ENCODE measurements around the gene AGBL4. TPM values are rescaled to one million over a fixed set of nuclear protein-coding genes. Genes with fewer than 3 reads are reported as not detected.

The AGBL4 gene
- total RNA-seq, 1 experiment from 2014 or later = not detected

- H3K4me1 Mint-ChIP-seq (ENCODE audit: low read depth, unreplicated experiment) = no peaks in the 10 kb centered on the region
- intact Hi-C loops (cut with micrococcal nuclease; ENCODE audit: unreplicated experiment) = no loop called here
Measured at GRCh38 chr1:48681476-48682305, 1342.1 kb downstream of the AGBL4 start.

GRCh38 chr1:48680411-48681035 is 1343.2 kb downstream of the AGBL4 start:
- ChIA-PET CTCF (interaction anchor here (0.9 to 1.4 kb wide), 3 partner anchors 12 to 137 kb away, joined by 4 to 7 read pairs (median 7); no protein-coding TSS in a partner anchor), POLR2A (no interaction called here)
- peak in 1 of 2 experiments; percentile 15 for DNase-seq
- H3K27ac Mint-ChIP-seq (ENCODE audit: unreplicated experiment) = no peak overlapping the region
- H3K4me3 Mint-ChIP-seq (ENCODE audit: unreplicated experiment) = no peak overlapping the region
- Histone ChIP-seq H3K27me3 (replicated peaks; ENCODE audit: control insufficient read depth, insufficient read depth, low read length) (no peaks in the 10 kb centered on the region), H3K4me3 (ENCODE audit: low read depth, low read length) (no peak overlapping the region), H3K9me3 (no peaks in the 10 kb centered on the region), H3K36me3 (ENCODE audit: control insufficient read depth, insufficient read depth, low read length) (no peaks in the 10 kb centered on the region), H3K4me1 (no peaks in the 10 kb centered on the region)
- H3K4me1 Mint-ChIP-seq (ENCODE audit: low read depth, unreplicated experiment) = no peaks in the 10 kb centered on the region
- H3K27me3 Mint-ChIP-seq (ENCODE audit: insufficient read depth, unreplicated experiment) = no peaks in the 10 kb centered on the region
- intact Hi-C loops (cut with micrococcal nuclease; ENCODE audit: unreplicated experiment) = loop anchor here (1.0 kb wide), 1 partner anchor 108 kb away; no protein-coding TSS in a partner anchor
- no peaks in the 10 kb centered on the region for H3K9me3 Mint-ChIP-seq (ENCODE audit: unreplicated experiment)
- TF ChIP-seq CTCF (IDR thresholded peaks at IDR 0.05; ENCODE audit: insufficient read depth in 1 of 2, low read depth in 1 of 2, low read length in 1 of 2, severe bottlenecking in 1 of 2, unreplicated experiment in 1 of 2) = no peak
- H3K36me3 Mint-ChIP-seq (ENCODE audit: insufficient read depth, unreplicated experiment) = no peaks in the 10 kb centered on the region
- no TSS peak for BruUV-seq (replicated peaks)

More at GRCh38 chr1:48681476-48682305, 1342.1 kb downstream of the AGBL4 start:
- no peak overlapping the region for H3K27ac Mint-ChIP-seq (ENCODE audit: unreplicated experiment)
- Histone ChIP-seq H3K27me3 (replicated peaks; ENCODE audit: control insufficient read depth, insufficient read depth, low read length) (no peaks in the 10 kb centered on the region), H3K4me3 (ENCODE audit: low read depth, low read length) (no peak overlapping the region), H3K36me3 (ENCODE audit: control insufficient read depth, insufficient read depth, low read length) (no peaks in the 10 kb centered on the region), H3K9me3 (no peaks in the 10 kb centered on the region), H3K4me1 (no peaks in the 10 kb centered on the region)
- BruUV-seq (replicated peaks) = no TSS peak
- TF ChIP-seq CTCF (IDR thresholded peaks at IDR 0.05; ENCODE audit: insufficient read depth in 1 of 2, low read depth in 1 of 2, low read length in 1 of 2, severe bottlenecking in 1 of 2, unreplicated experiment in 1 of 2) = no peak
- no peak for DNase-seq
- H3K9me3 Mint-ChIP-seq (ENCODE audit: unreplicated experiment) = no peaks in the 10 kb centered on the region
- H3K36me3 Mint-ChIP-seq (ENCODE audit: insufficient read depth, unreplicated experiment) = no peaks in the 10 kb centered on the region
- no peak overlapping the region for H3K4me3 Mint-ChIP-seq (ENCODE audit: unreplicated experiment)
- H3K27me3 Mint-ChIP-seq (ENCODE audit: insufficient read depth, unreplicated experiment) = no peaks in the 10 kb centered on the region
- CTCF ChIA-PET = no interaction called here
- POLR2A ChIA-PET = no interaction called here

GRCh38 chr1:48679859-48680258 is 1343.9 kb downstream of the AGBL4 start:
- Mint-ChIP-seq H3K9me3 (ENCODE audit: unreplicated experiment) (no peaks in the 10 kb centered on the region), H3K27ac (ENCODE audit: unreplicated experiment) (no peak overlapping the region), H3K36me3 (ENCODE audit: insufficient read depth, unreplicated experiment) (no peaks in the 10 kb centered on the region), H3K4me3 (ENCODE audit: unreplicated experiment) (no peak overlapping the region), H3K27me3 (ENCODE audit: insufficient read depth, unreplicated experiment) (no peaks in the 10 kb centered on the region), H3K4me1 (ENCODE audit: low read depth, unreplicated experiment) (no peaks in the 10 kb centered on the region)
- BruUV-seq (replicated peaks) = no TSS peak
- H3K36me3 ChIP-seq (ENCODE audit: control insufficient read depth, insufficient read depth, low read length) = no peaks in the 10 kb centered on the region
- no peak for DNase-seq
- ChIA-PET POLR2A (no interaction called here), CTCF (interaction anchor here (0.9 to 1.4 kb wide), 3 partner anchors 13 to 138 kb away, joined by 4 to 7 read pairs (median 7); no protein-coding TSS in a partner anchor)
- no peak overlapping the region for H3K4me3 ChIP-seq (ENCODE audit: low read depth, low read length)
- H3K9me3 ChIP-seq = no peaks in the 10 kb centered on the region
- H3K4me1 ChIP-seq = no peaks in the 10 kb centered on the region
- H3K27me3 ChIP-seq (replicated peaks; ENCODE audit: control insufficient read depth, insufficient read depth, low read length) = no peaks in the 10 kb centered on the region
- intact Hi-C loops (cut with micrococcal nuclease; ENCODE audit: unreplicated experiment) = loop anchor here (1.0 kb wide), 1 partner anchor 108 kb away; no protein-coding TSS in a partner anchor
- TF ChIP-seq CTCF (IDR thresholded peaks at IDR 0.05; ENCODE audit: insufficient read depth in 1 of 2, low read depth in 1 of 2, low read length in 1 of 2, severe bottlenecking in 1 of 2, unreplicated experiment in 1 of 2) = no peak
